KMS-11 (cell line): Measurements from ENCODE around the gene SHB.

Source experiments
- H2AFZ ChIP-seq: fragments of 200-600 bp; sonication (generic); 2 replicates; pipeline ENCODE4 v1.6.1; 2016; ENCODE audit warnings: antibody characterized with exemption, mixed run types, low read depth
- H3K27ac ChIP-seq: fragments of 200-600 bp; sonication (generic); 2 replicates; pipeline ENCODE4 v1.6.1; 2016; ENCODE audit warnings: mild to moderate bottlenecking, mixed run types
- H3K27me3 ChIP-seq: fragments of 200-600 bp; sonication (generic); 2 replicates; pipeline ENCODE4 v1.6.1; 2017; ENCODE audit warnings: mild to moderate bottlenecking, low read depth, mixed run types, moderate library complexity; ENCODE audit not compliant: insufficient read depth
- H3K36me3 ChIP-seq: fragments of 200-600 bp; sonication (generic); 2 replicates; pipeline ENCODE4 v1.6.1; 2017; ENCODE audit warnings: mild to moderate bottlenecking, mixed run types; ENCODE audit not compliant: insufficient read depth
- H3K4me1 ChIP-seq: fragments of 200-600 bp; sonication (generic); 2 replicates; pipeline ENCODE4 v1.6.1; 2016; ENCODE audit warnings: mild to moderate bottlenecking, low read depth, mixed run types; ENCODE audit not compliant: poor library complexity, severe bottlenecking
- H3K4me2 ChIP-seq: fragments of 200-600 bp; sonication (generic); 2 replicates; pipeline ENCODE4 v1.7.0; 2016; ENCODE audit warnings: mild to moderate bottlenecking, mixed run types
- H3K4me3 ChIP-seq: fragments of 200-600 bp; sonication (generic); IDR thresholded peaks from 2 replicates; pipeline ENCODE4 v1.6.1; 2017; ENCODE audit warnings: low read depth, low read length, mixed read lengths; ENCODE audit not compliant: insufficient read depth
- H3K79me2 ChIP-seq: fragments of 200-600 bp; sonication (generic); 2 replicates; pipeline ENCODE4 v1.6.1; 2016; ENCODE audit warnings: low read depth, mixed run types; ENCODE audit not compliant: insufficient read depth
- H3K9ac ChIP-seq: fragments of 200-600 bp; sonication (generic); 2 replicates; pipeline ENCODE4 v1.6.1; 2016; ENCODE audit warnings: mild to moderate bottlenecking, mixed run types
- H4K20me1 ChIP-seq: fragments of 200-600 bp; sonication (generic); 2 replicates; pipeline ENCODE4 v1.6.1; 2016; ENCODE audit warnings: mild to moderate bottlenecking, mixed run types; ENCODE audit not compliant: insufficient read depth
- CTCF ChIP-seq: fragments of 200-600 bp; sonication (generic); conservative IDR thresholded peaks from 2 replicates; pipeline ENCODE4 v1.6.1; 2017; ENCODE audit warnings: low read depth, mild to moderate bottlenecking, antibody characterized with exemption, low read length, moderate library complexity, mixed read lengths

SHB gene

GRCh38 chr9:37923796-37924427 lies 145.1 kb downstream of the SHB start:
- no peak overlapping the region for H3K27ac ChIP-seq
- no peaks in the 10 kb centered on the region for H4K20me1 ChIP-seq
- no peaks in the 10 kb centered on the region for H3K79me2 ChIP-seq
- H3K4me1 ChIP-seq: no peaks in the 10 kb centered on the region
- no peak overlapping the region for H2AFZ ChIP-seq
- no peak overlapping the region for H3K9ac ChIP-seq
- no peak overlapping the region for H3K4me2 ChIP-seq
- TF ChIP-seq CTCF: no peak
- no peak overlapping the region for H3K4me3 ChIP-seq
- H3K36me3 ChIP-seq: no peaks in the 10 kb centered on the region
- H3K27me3 ChIP-seq: no peaks in the 10 kb centered on the region

- no peak for TF ChIP-seq CTCF
- Histone ChIP-seq H3K9ac (no peak overlapping the region), H3K4me1 (no peaks in the 10 kb centered on the region), H3K4me2 (no peak overlapping the region), H4K20me1 (no peaks in the 10 kb centered on the region), H3K4me3 (no peak overlapping the region), H3K27me3 (no peaks in the 10 kb centered on the region), H3K27ac (no peak overlapping the region), H3K79me2 (no peaks in the 10 kb centered on the region), H3K36me3 (no peaks in the 10 kb centered on the region), H2AFZ (no peak overlapping the region)
Measured at GRCh38 chr9:37923118-37923795, 145.8 kb downstream of the SHB start.

- H3K79me2 ChIP-seq: no peaks in the 10 kb centered on the region
- no peaks in the 10 kb centered on the region for H3K4me1 ChIP-seq
- no peak overlapping the region for H3K4me2 ChIP-seq
- no peaks in the 10 kb centered on the region for H4K20me1 ChIP-seq
- H2AFZ ChIP-seq: no peak overlapping the region
- TF ChIP-seq CTCF: no peak
- H3K27ac ChIP-seq: no peak overlapping the region
- H3K4me3 ChIP-seq: no peak overlapping the region
- H3K36me3 ChIP-seq: no peaks in the 10 kb centered on the region
- H3K27me3 ChIP-seq: no peaks in the 10 kb centered on the region
- no peak overlapping the region for H3K9ac ChIP-seq
Measured at GRCh38 chr9:37922363-37923117, 146.5 kb downstream of the SHB start.

GRCh38 chr9:37921546-37922300 lies 147.3 kb downstream of the SHB start:
- Histone ChIP-seq H3K9ac (no peak overlapping the region), H3K4me1 (no peaks in the 10 kb centered on the region), H3K79me2 (no peaks in the 10 kb centered on the region), H4K20me1 (no peaks in the 10 kb centered on the region), H2AFZ (no peak overlapping the region), H3K4me3 (no peak overlapping the region), H3K36me3 (no peaks in the 10 kb centered on the region), H3K4me2 (no peak overlapping the region), H3K27me3 (no peaks in the 10 kb centered on the region), H3K27ac (no peak overlapping the region)
- no peak for TF ChIP-seq CTCF
